Activated effector memory CD4-positive, alpha-beta T cell treated with Interleukin-2 at 50 U/mL for 16 hours (primary cell): Measurements from ENCODE around the gene BTK.

Experiments used
- DNase-seq: peaks from one replicate; pipeline ENCODE4 v3.0.0-alpha.2; 2020

BTK gene

GRCh38 chrX:101393530-101394305 lies 7.7 kb upstream of the BTK start:
- no peak for DNase-seq

- no peak for DNase-seq
Observed at GRCh38 chrX:101391831-101392230, 5.8 kb upstream of the BTK start.

GRCh38 chrX:101390664-101391525 lies 4.9 kb upstream of the BTK start, which contains the start of gene RPL36A:
Gene RPL36A (plus strand): TSS chrX:101391011. CDS start chrX:101391044, 33 bp downstream.
- peak; percentile 71 for DNase-seq

GRCh38 chrX:101388604-101389003 lies 2.6 kb upstream of the BTK start:
- no peak for DNase-seq

DNA sequence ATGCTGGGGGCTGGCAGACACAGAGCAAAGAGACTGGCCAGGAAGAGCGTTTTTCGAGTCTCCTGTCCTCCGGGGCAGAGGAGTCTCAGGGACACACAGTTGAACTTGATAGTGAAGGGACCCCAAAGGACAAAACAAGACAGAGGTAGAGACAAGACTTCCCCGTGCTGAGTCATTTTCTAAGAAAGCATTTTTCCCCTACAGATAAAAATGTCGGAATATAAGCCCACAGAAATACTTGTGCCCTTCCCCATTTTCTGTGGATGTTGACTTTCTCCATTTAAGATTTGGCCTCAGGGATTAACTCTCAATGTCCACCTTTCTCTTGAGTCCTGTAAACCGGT lies 523 bp upstream of the BTK start:
- no peak for DNase-seq

DNA sequence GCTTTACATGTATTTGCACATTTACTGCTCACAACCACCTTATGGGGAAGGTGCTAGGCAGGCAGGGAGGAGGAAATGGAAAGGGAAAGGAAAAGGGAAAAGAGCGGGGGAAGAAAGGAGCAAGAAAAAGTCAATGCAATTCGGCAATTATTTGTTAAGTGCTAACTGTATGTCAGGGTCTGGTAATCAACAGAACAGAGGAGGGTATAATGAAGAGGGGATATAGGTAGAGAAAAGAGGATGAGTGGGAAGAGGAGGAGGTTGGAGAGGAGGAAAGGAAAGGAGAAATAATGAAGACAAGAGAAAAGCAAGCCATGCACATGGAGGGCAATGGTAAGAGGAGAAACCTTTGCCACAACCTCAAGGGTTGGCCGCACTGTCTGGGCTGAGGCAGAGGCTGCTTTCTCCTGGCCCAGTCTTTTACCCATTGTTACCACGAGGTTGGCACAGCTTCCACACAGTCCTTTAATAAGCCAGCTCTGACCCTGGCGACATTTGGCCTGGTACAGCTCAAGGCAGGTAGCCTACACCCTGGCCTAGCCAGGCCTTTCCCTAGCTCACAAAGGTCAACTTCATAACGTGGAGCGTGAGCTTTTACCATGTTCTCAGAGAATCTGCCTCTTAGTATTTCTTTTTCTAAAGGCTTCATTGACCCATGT lies 836 bp downstream of the BTK start:
- DNase-seq = no peak

DNA sequence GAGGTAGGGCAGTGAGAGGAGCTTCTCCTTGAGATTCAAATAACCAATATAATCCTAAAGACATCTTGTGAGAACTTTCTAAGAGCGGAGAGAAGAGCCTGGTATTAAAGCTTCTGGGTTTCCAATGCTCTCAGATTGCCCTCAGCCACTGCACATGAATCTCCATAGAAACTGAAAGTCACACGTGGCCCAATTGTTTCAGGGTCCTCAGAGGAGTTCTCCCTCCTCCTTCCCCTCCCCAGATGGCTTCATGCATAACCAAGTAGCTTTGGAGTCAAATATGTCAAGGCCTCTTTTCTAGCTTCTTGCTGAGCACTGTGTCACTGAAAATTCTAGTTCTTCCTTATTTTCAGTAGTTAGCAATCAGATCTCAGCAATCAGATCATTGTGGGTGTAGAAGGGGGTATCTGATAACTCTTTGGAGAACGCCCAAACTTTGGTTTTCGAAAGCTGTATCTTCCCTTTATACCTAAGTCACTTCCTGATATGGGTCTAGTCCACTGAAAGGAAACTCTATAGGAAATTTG lies 2.2 kb downstream of the BTK start:
- DNase-seq = no peak

GRCh38 chrX:101377547-101377946 lies 8.4 kb downstream of the BTK start:
- DNase-seq = no peak

GRCh38 chrX:101370888-101371504 lies 15.0 kb downstream of the BTK start:
- no peak for DNase-seq

GRCh38 chrX:101369687-101370086 lies 16.3 kb downstream of the BTK start:
- DNase-seq = no peak

DNA sequence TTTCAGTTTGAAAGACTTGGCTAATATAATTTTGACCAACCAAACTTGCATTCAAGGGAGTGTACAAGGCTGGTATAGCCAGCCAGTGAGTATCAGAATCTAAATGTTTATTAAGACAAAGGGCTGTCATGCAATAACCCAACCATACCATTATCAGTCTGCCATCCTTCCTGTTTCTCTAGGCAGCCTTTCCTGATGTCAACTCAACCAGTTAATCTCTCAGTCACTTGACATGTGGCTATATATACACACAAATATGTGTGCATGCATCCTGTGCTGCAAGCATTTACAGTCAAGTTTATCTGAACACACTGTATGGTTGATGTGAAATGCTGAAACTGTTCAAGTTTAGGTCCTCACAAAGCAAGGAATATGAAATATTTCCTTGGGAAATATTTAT lies 17.2 kb downstream of the BTK start:
- DNase-seq = no peak

- no peak for DNase-seq
Observed at GRCh38 chrX:101365301-101365795, 20.6 kb downstream of the BTK start.

DNA sequence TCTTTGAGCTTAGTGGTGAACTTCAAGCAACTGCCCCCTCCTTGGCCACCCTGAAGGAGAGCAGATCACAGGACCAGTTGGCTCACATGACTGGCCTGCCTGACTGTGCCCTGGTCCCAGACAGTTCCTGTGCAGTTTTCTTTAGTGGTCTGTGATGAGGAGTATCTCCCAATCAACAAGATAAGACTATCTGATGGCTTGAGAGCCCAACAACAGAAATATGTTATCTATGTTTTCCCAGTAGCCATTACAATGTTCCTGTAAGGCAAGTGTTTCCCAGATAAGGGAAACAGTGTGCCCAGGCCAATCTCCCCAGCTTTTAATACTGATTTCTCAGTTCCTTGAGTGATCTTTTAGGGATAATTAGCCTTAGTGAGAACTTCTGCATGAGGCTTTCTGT lies 23.2 kb downstream of the BTK start:
- no peak for DNase-seq

DNA sequence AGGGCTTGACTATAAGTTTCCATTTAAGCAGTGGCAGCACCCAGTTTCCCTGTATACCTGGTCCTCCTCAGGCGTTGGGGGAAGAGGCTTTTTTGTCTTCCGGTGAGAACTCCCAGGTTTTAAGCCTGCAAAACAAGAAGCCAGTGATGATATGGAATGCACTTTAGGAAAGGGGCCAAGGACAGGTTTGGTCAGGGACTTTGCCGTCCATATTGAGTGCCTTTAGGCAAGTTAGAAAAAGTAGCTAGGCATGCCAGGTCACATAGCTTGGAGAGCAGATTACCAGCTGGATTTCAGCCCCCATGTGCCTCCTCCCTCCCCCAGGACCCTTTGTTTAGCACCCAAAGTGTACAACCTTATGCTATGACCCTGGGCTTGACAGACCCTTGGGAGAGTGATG lies 23.9 kb downstream of the BTK start:
- no peak for DNase-seq

GRCh38 chrX:101360390-101360789 lies 25.6 kb downstream of the BTK start:
- DNase-seq = no peak

DNA sequence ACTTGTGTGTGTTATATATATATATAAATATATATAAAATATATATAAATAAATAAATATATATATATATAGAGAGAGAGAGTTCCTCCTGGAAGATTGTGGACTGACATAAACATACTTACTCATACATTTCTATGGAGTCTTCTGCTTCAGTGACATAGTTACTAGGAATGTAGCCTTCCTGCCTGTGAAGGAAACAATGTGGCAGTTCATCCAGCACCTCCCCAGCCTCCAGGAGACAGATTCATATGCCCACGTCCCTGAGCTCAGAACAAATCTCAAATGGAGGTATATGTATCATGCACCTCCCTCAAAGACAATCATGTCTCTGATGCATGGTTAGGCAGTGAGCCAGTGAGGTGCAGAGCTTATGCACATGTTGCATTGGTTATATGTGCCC lies 26.0 kb downstream of the BTK start:
- no peak for DNase-seq

- no peak for DNase-seq
Observed at GRCh38 chrX:101357166-101357795, 28.7 kb downstream of the BTK start.

DNA sequence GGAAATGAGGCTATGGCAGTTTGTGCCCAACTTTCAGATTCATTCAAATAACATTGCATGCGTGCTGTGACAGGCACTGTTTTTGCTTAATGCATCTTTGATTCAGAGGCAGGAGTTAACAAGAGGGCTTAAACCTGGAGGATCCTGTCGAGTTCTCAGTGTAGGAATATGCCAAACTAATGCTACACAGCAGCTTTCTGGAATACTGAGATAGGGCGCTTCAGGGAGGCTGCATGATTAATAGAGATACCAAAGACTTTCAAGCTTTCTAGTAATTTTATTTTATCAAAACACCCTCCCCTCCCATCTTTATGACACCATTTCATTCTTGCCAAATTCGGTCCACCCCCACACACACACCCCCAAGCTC lies 36.8 kb downstream of the BTK start:
- DNase-seq = no peak

DNA sequence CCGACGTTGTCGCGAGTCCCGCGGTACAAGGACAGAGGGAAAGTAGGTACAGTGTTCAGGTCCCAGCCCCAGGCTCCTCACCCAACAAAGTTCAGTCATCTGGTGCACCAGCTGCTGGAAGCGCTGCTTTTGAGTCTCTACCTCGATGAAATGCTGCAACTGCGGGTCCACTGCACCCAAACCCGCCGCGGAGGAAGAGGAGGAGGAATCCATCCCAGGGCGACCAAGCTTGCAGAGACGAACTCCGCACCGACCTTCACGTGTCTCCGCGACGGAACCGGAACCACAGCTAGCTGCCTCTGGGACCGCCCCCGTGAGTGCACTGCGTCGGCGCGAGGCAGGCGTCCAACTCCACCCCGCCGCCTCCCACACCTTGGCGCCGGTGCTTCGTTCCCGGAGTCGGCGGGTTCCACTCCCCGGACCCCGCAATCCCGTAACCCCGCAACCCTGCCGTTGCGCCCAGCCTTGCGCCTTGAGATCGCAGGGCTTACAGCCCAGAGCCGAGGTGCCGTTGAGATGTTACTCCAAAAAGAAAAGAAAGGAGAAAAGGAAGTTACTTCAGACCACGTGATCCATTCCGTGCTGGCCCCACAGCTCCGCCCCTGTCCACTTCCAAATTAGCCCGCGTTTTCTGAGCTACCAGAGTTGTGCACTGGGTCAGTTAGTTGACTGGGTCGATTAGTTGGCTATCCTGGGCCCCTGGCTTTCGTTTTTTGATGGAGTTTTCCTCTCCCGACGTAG lies 37.4 kb downstream of the BTK start, which contains the start of gene TIMM8A:
TSS of gene TIMM8A (minus strand) at position 291 of the 741 bp plus-strand sequence. CDS start at position 213, 78 bp downstream.
- peak; percentile 70 for DNase-seq

- DNase-seq = no peak
Observed at GRCh38 chrX:101347859-101348451, 38.0 kb downstream of the BTK start.

DNA sequence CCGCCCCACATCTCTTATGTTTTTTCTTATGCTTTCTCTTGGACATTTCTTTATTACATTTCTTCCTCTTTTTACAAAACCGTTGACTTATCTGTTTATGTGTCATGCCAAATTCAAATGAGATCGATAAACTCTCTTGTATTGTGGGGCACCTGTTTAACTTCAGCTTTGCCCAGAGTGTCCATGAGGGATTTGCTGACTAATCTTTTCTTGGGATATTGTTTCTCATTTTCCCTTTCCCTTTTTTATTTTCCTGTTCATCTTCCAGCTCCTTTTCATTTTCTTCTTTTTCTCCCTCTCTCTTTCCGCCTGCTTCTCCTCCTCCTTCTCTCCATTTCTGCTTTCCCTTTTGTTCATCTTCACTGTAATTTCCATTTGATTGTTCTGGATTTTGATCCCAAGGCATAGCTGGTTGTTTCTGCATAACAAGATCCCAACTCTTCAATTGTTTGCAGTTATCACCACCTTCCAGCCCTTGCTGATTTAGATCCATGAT lies 48.2 kb downstream of the BTK start:
- DNase-seq = no peak
